ENCODE results near the gene LCN6.

LCN6 gene

DNA sequence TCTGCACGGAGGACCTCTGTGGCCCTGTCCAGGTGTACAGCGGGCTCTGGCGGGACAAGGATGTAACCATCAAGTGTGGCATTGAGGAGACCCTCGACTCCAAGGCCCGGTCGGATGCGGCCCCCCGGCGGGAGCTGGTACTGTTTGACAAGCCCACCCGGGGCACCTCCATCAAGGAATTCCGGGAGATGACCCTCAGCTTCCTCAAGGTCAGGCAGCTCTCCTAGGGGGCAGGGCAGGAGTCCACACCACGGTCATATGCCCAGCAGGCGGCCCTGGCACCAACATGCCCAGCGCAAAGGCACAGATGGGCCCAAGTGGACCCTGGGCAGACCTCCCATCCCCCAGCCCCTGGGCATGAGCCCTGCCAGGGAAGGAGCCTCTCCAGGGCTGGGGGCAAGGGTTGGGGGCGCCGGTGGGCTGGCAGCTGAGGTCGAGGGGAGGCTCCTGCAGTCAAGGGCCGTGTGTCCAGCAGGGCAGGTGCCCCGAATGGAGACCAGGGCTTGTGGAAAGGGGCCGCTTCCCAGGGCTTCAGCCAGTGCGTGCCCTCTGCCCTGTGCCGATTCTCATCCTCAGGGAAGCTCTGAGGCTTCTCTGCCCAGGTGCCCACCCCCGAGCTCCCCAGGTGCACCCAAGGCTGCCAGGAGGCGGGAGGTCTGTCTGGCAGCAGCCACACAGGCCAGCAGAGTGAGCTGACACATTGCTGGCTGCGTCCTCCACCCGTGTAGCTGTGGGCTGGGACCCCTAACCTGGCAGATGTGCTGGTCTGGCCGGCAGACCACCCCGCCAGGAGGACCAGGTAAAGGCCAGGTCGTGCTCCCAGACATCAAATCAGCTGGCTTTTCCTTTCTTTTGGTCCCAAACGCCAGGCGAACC is 26.0 kb downstream of the LCN6 start:
- Histone ChIP-seq H4K91ac (ENCODE audit: low read depth, low read length) (no peak overlapping the region), H4K8ac (ENCODE audit: low read depth, low read length) (no peak overlapping the region), H2AK5ac (ENCODE audit: low read length) (no peak overlapping the region), H4K12ac (ENCODE audit: low read depth, low read length) (no peak overlapping the region), H3K4me1 (ENCODE audit: control insufficient read depth in 1 of 2, insufficient read depth in 2 of 2, low read length in 2 of 2) (peaks cover 12 to 14% of the 10 kb centered on the region in 2 experiments), H3K4me3 (ENCODE audit: low read depth, low read length) (no peak overlapping the region), H3K79me1 (ENCODE audit: low read length) (peaks cover 6% of the 10 kb centered on the region), H3K9ac (ENCODE audit: low read length) (no peak overlapping the region), H3K4ac (ENCODE audit: low read depth, low read length) (no peak overlapping the region), H3K9me3 (ENCODE audit: insufficient read depth, low read depth, low read length) (peaks cover 3% of the 10 kb centered on the region), H3K4me2 (ENCODE audit: low read length) (no peak overlapping the region), H3K79me2 (ENCODE audit: control insufficient read depth, insufficient read depth, low read length, poor library complexity) (peaks cover 2% of the 10 kb centered on the region), H2BK5ac (ENCODE audit: low read depth, low read length, poor library complexity) (no peak overlapping the region), H3K27me3 (ENCODE audit: insufficient read depth, low read length) (no peaks in the 10 kb centered on the region), H3K14ac (ENCODE audit: low read length) (no peak overlapping the region), H3K27ac (ENCODE audit: low read depth, low read length) (no peak overlapping the region), H2AFZ (ENCODE audit: insufficient read depth, low read length, poor library complexity) (no peak overlapping the region), H2BK120ac (ENCODE audit: insufficient read depth, low read length, poor library complexity) (no peak overlapping the region), H3K36me3 (ENCODE audit: control insufficient read depth in 1 of 2, insufficient read depth in 2 of 2, low read length in 2 of 2) (peaks cover 59 to 61% of the 10 kb centered on the region in 2 experiments), H2BK12ac (ENCODE audit: low read length) (no peak overlapping the region), H3K18ac (ENCODE audit: low read length) (no peak overlapping the region), H3K23ac (ENCODE audit: low read length) (no peak overlapping the region)
- no CpG with 5 or more reads among the region's 31 CpGs for WGBS (ENCODE audit: extremely low coverage, insufficient coverage, insufficient read length)
- DNase-seq = no peak

DNA sequence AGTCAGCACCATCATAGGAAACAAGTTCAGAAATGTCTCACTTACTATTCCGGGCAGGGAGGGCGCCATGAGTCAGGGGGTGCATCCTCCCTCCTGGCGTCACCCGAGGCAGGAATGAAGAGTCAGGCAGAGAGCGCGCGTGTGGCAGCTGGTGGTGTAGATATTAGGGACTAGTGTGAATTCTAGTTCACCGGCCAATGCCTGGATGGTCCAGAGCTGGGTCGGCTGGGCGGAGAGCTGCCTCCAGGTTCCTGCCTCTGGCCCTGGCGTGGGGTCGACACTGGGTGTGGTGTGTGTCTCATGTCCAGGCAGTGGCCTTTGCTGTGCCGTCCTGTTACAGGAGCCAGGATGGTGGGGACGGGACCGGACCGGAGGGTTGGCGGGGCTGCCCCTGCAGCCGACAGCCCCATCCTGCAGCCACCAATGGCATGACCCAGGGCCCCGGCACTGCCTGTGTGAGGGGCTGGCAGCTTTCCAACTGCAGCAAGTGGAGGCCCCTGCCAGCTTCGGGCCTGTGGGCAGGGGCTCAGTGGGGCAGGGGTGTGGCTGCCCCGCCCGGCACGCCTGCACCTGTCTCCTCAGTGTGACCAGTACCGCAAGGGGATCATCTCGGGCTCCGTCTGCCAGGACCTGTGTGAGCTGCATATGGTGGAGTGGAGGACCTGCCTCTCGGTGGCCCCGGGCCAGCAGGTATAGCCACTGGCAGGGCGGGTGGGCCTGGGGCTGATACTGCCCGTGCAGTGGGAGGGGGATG is 26.8 kb downstream of the LCN6 start:
- Histone ChIP-seq H3K36me3 (ENCODE audit: control insufficient read depth in 1 of 2, insufficient read depth in 2 of 2, low read length in 2 of 2) (peaks cover 58 to 59% of the 10 kb centered on the region in 2 experiments), H4K91ac (ENCODE audit: low read depth, low read length) (no peak overlapping the region), H2AFZ (ENCODE audit: insufficient read depth, low read length, poor library complexity) (no peak overlapping the region), H3K4me1 (ENCODE audit: control insufficient read depth in 1 of 2, insufficient read depth in 2 of 2, low read length in 2 of 2) (peaks cover 8 to 12% of the 10 kb centered on the region in 2 experiments), H2AK5ac (ENCODE audit: low read length) (no peak overlapping the region), H3K4me3 (ENCODE audit: low read depth, low read length) (no peak overlapping the region), H4K12ac (ENCODE audit: low read depth, low read length) (no peak overlapping the region), H3K18ac (ENCODE audit: low read length) (no peak overlapping the region), H3K4me2 (ENCODE audit: low read length) (no peak overlapping the region), H2BK120ac (ENCODE audit: insufficient read depth, low read length, poor library complexity) (no peak overlapping the region), H2BK12ac (ENCODE audit: low read length) (no peak overlapping the region), H3K79me1 (ENCODE audit: low read length) (peaks cover 6% of the 10 kb centered on the region), H2BK5ac (ENCODE audit: low read depth, low read length, poor library complexity) (no peak overlapping the region), H3K27me3 (ENCODE audit: insufficient read depth, low read length) (no peaks in the 10 kb centered on the region), H3K4ac (ENCODE audit: low read depth, low read length) (no peak overlapping the region), H3K79me2 (ENCODE audit: control insufficient read depth, insufficient read depth, low read length, poor library complexity) (no peaks in the 10 kb centered on the region), H3K9ac (ENCODE audit: low read length) (no peak overlapping the region), H3K27ac (ENCODE audit: low read depth, low read length) (no peak overlapping the region), H3K14ac (ENCODE audit: low read length) (no peak overlapping the region), H3K23ac (ENCODE audit: low read length) (no peak overlapping the region), H3K9me3 (ENCODE audit: insufficient read depth, low read depth, low read length) (peaks cover 3% of the 10 kb centered on the region), H4K8ac (ENCODE audit: low read depth, low read length) (no peak overlapping the region)
- WGBS (ENCODE audit: extremely low coverage, insufficient coverage, insufficient read length) = no CpG with 5 or more reads among the region's 30 CpGs
- DNase-seq = no peak

DNA sequence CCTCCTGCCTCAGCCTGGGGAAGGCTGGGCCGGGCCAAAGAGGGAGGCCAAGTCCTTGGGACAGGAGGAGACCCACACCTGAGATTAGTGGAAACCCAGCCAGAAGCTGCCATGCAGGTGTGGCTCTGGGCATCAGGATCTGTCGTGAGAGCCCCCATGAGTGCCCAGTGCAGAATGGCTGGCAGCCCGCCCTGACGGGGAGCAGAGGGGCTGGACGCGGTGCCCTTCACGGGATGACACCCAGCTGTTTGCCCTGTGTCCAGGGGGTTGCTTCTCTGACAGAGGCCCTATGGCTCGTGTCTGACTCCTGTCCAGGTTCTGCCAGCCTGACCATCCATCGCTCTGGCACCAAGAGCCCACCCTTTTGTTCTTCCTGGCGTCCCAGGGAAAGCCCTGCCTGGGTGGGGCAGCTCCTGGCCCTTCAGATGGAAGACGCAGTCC is 27.4 kb downstream of the LCN6 start:
- no peak overlapping the region for H3K23ac ChIP-seq (ENCODE audit: low read length)
- no peak overlapping the region for H3K4me2 ChIP-seq (ENCODE audit: low read length)
- H3K4me3 ChIP-seq (ENCODE audit: low read depth, low read length) = no peak overlapping the region
- H3K79me1 ChIP-seq (ENCODE audit: low read length) = peaks cover 4% of the 10 kb centered on the region
- H2BK5ac ChIP-seq (ENCODE audit: low read depth, low read length, poor library complexity) = no peak overlapping the region
- peaks cover 52 to 53% of the 10 kb centered on the region in 2 experiments for H3K36me3 ChIP-seq (ENCODE audit: control insufficient read depth in 1 of 2, insufficient read depth in 2 of 2, low read length in 2 of 2)
- no peak overlapping the region for H4K8ac ChIP-seq (ENCODE audit: low read depth, low read length)
- no CpG with 5 or more reads among the region's 11 CpGs for WGBS (ENCODE audit: extremely low coverage, insufficient coverage, insufficient read length)
- no peak overlapping the region for H2BK120ac ChIP-seq (ENCODE audit: insufficient read depth, low read length, poor library complexity)
- H3K79me2 ChIP-seq (ENCODE audit: control insufficient read depth, insufficient read depth, low read length, poor library complexity) = no peaks in the 10 kb centered on the region
- no peak overlapping the region for H2AK5ac ChIP-seq (ENCODE audit: low read length)
- no peak overlapping the region for H3K4ac ChIP-seq (ENCODE audit: low read depth, low read length)
- H3K4me1 ChIP-seq (ENCODE audit: control insufficient read depth in 1 of 2, insufficient read depth in 2 of 2, low read length in 2 of 2) = peaks cover 2 to 6% of the 10 kb centered on the region in 2 experiments
- no peak overlapping the region for H2AFZ ChIP-seq (ENCODE audit: insufficient read depth, low read length, poor library complexity)
- DNase-seq = no peak
- H3K14ac ChIP-seq (ENCODE audit: low read length) = no peak overlapping the region
- no peak overlapping the region for H4K12ac ChIP-seq (ENCODE audit: low read depth, low read length)
- no peak overlapping the region for H2BK12ac ChIP-seq (ENCODE audit: low read length)
- no peak overlapping the region for H3K27ac ChIP-seq (ENCODE audit: low read depth, low read length)
- H3K9me3 ChIP-seq (ENCODE audit: insufficient read depth, low read depth, low read length) = peaks cover 3% of the 10 kb centered on the region
- no peak overlapping the region for H3K18ac ChIP-seq (ENCODE audit: low read length)
- no peaks in the 10 kb centered on the region for H3K27me3 ChIP-seq (ENCODE audit: insufficient read depth, low read length)
- H3K9ac ChIP-seq (ENCODE audit: low read length) = no peak overlapping the region
- H4K91ac ChIP-seq (ENCODE audit: low read depth, low read length) = no peak overlapping the region

DNA sequence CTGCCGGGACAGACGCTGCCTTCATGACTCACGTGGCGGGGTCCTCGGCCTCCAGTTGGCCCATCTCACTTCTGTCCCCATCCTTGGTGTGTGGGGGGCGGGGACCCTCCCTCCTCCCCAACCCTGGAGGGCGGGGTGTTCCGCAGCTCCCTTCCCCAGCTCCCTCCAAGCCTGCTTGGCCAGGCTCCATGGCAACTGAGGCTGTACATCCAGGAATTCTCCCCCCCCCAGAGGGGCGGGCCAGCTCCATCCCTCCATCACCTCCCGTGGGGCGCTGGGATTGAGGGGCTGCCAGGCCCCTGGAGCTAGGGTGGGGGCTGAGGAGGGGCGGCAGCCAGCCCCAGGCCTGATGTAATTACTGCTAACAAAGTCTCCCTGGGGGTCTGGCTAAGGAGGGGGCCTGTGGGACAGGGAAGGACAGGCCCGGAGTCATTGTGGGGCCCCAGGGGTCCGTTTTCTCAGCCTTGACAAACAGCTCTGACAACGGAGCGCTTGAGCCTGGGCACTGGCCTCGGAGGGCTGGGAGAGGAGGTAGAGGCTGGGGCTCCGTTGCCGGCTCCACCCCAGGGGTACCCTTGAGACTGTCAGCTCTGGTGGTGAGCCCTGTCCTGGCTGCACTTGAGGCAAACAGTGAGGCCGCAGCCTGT is 28.0 kb downstream of the LCN6 start:
- Histone ChIP-seq H3K79me1 (ENCODE audit: low read length) (peaks cover under 1% of the 10 kb centered on the region), H4K8ac (ENCODE audit: low read depth, low read length) (no peak overlapping the region), H2AK5ac (ENCODE audit: low read length) (no peak overlapping the region), H2AFZ (ENCODE audit: insufficient read depth, low read length, poor library complexity) (no peak overlapping the region), H3K9me3 (ENCODE audit: insufficient read depth, low read depth, low read length) (peaks cover 3% of the 10 kb centered on the region), H3K27me3 (ENCODE audit: insufficient read depth, low read length) (no peaks in the 10 kb centered on the region), H2BK5ac (ENCODE audit: low read depth, low read length, poor library complexity) (no peak overlapping the region), H3K14ac (ENCODE audit: low read length) (no peak overlapping the region), H4K91ac (ENCODE audit: low read depth, low read length) (no peak overlapping the region), H2BK12ac (ENCODE audit: low read length) (no peak overlapping the region), H3K27ac (ENCODE audit: low read depth, low read length) (no peak overlapping the region), H3K23ac (ENCODE audit: low read length) (no peak overlapping the region), H4K12ac (ENCODE audit: low read depth, low read length) (no peak overlapping the region), H2BK120ac (ENCODE audit: insufficient read depth, low read length, poor library complexity) (no peak overlapping the region), H3K79me2 (ENCODE audit: control insufficient read depth, insufficient read depth, low read length, poor library complexity) (no peaks in the 10 kb centered on the region), H3K18ac (ENCODE audit: low read length) (no peak overlapping the region), H3K4me2 (ENCODE audit: low read length) (no peak overlapping the region), H3K9ac (ENCODE audit: low read length) (no peak overlapping the region), H3K4ac (ENCODE audit: low read depth, low read length) (no peak overlapping the region), H3K4me1 (ENCODE audit: control insufficient read depth in 1 of 2, insufficient read depth in 2 of 2, low read length in 2 of 2) (peaks cover 0 to 1% of the 10 kb centered on the region in 2 experiments), H3K36me3 (ENCODE audit: control insufficient read depth in 1 of 2, insufficient read depth in 2 of 2, low read length in 2 of 2) (peaks cover 46 to 47% of the 10 kb centered on the region in 2 experiments), H3K4me3 (ENCODE audit: low read depth, low read length) (no peak overlapping the region)
- WGBS (ENCODE audit: extremely low coverage, insufficient coverage, insufficient read length) = no CpG with 5 or more reads among the region's 20 CpGs
- DNase-seq = no peak
